BLaER1 treated with 17β-estradiol and CSF1 and Interleukin-3, amounts not matched to agents 10 nM and 100 nM (cell line): ENCODE measurements around the gene MCAM.

Source experiments
- H3K27ac ChIP-seq, 11 experiments: shearing (Covaris generic); formaldehyde crosslinking; 2 replicates each; pipeline ENCODE4 v1.8.1; 2022
- H3K27me3 ChIP-seq, 11 experiments: shearing (Covaris generic); formaldehyde crosslinking; 2 replicates each; pipeline ENCODE4 v1.8.1; 2022
- H3K36me3 ChIP-seq, 11 experiments: shearing (Covaris generic); formaldehyde crosslinking; 2 replicates each; pipeline ENCODE4 v1.8.1; 2022
- H3K4me1 ChIP-seq, 10 experiments: shearing (Covaris generic); formaldehyde crosslinking; 2 replicates each; pipeline ENCODE4 v1.8.1; 2022
- H3K4me2 ChIP-seq, 11 experiments: shearing (Covaris generic); formaldehyde crosslinking; 2 replicates each; pipeline ENCODE4 v1.8.1; 2022
- H3K4me3 ChIP-seq, 10 experiments: shearing (Covaris generic); formaldehyde crosslinking; 2 replicates each; pipeline ENCODE4 v1.8.1; 2022
- H3K9ac ChIP-seq, 11 experiments: shearing (Covaris generic); formaldehyde crosslinking; 2 replicates each; pipeline ENCODE4 v1.8.1; 2022
- H3K9me3 ChIP-seq, 11 experiments: shearing (Covaris generic); formaldehyde crosslinking; replicated peaks in 1 of 11; 2 replicates each; pipeline ENCODE4 v1.8.1; 2022
- H4K20me1 ChIP-seq, 11 experiments: shearing (Covaris generic); formaldehyde crosslinking; 2 replicates each; pipeline ENCODE4 v1.8.1; 2022
- Cebpa-rat ChIP-seq, 11 experiments: shearing (Covaris generic); IDR thresholded peaks; 2 replicates each; pipeline ENCODE4 v1.8.1; 2022

The MCAM gene

DNA sequence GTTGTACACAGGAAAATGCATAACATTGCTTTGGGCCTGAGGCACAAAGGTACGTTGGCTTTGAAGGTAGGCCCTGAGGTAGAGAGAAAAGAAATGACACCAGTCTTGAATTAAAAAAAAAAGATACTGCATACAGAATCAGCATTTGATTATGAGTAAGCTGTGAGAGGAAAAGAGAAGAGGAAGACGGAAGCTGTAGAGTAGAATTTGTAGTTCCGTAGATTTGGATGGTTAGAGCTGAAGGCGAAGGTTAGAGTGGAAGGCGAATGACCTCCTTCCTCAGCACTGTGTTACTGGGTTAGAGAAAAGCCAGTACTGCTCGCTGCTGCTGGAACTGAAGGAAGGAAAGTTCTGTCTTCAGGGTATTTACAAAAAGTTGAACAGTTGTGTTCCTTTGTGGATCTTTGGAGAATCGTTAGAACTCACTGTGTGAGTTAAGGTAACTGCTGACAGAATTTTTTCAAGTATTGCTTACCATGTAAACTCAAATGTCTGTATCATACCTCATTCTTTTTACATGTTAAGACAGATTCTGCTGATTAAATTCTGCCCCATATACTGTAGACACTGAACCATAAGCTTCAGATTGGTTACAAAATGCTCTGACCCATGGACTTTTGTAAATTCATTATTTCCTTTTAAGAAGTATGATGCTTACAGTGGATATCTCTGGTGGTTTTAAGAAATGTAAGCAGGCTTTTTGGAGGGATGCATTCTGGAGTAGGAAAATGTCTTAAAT is 50.2 kb downstream of the MCAM start:
- H3K9me3 ChIP-seq: no peaks in the 10 kb centered on the region
- peaks cover 49 to 75% (median 56%) of the 10 kb centered on the region in 10 experiments for H3K4me1 ChIP-seq
- H3K27me3 ChIP-seq: no peaks in the 10 kb centered on the region
- H3K36me3 ChIP-seq: peaks cover 1 to 44% (median 5%) of the 10 kb centered on the region in 11 experiments; a peak in 13 of 22 replicates
- H4K20me1 ChIP-seq: peaks cover 0 to 98% (median 6%) of the 10 kb centered on the region in 11 experiments; a peak in 11 of 22 replicates
- H3K4me3 ChIP-seq: no peak overlapping the region
- no peak overlapping the region for H3K9ac ChIP-seq
- H3K4me2 ChIP-seq: peak overlapping the region in 9 of 11 experiments; percentile 46 to 91 (median 56); a peak in 14 of 22 replicates
- peak overlapping the region in 3 of 11 experiments; percentile 0 to 22 (median 16); a peak in 1 of 22 replicates for H3K27ac ChIP-seq
- TF ChIP-seq Cebpa-rat (IDR thresholded peaks at IDR 0.05): no peak

- H3K4me2 ChIP-seq: peak overlapping the region; percentile 46 to 91 (median 56)
These were observed 50.9 kb downstream of the MCAM start for GRCh38 chr11:119266063-119266462.

GRCh38 chr11:119263352-119263940 is 53.5 kb downstream of the MCAM start:
- H3K27ac ChIP-seq: peak overlapping the region in 10 of 11 experiments; percentile 63 to 85 (median 76); a peak in 20 of 22 replicates
- H3K4me2 ChIP-seq: peak overlapping the region; percentile 75 to 91 (median 83)
- TF ChIP-seq Cebpa-rat (IDR thresholded peaks at IDR 0.05): no peak
- peak overlapping the region in 8 of 10 experiments; percentile 10 to 39 (median 28); a peak in 10 of 20 replicates for H3K4me3 ChIP-seq
- H3K36me3 ChIP-seq: peaks cover 0 to 26% (median 4%) of the 10 kb centered on the region in 11 experiments; a peak in 6 of 22 replicates
- peaks cover 78 to 100% (median 88%) of the 10 kb centered on the region in 10 experiments for H3K4me1 ChIP-seq
- no peaks in the 10 kb centered on the region for H3K27me3 ChIP-seq
- H4K20me1 ChIP-seq: peaks cover 0 to 100% (median 8%) of the 10 kb centered on the region in 11 experiments; a peak in 11 of 22 replicates
- H3K9me3 ChIP-seq: no peaks in the 10 kb centered on the region
- H3K9ac ChIP-seq: peak overlapping the region; percentile 6 to 66 (median 54); a peak in 20 of 22 replicates

More at GRCh38 chr11:119266063-119266462, 50.9 kb downstream of the MCAM start:
- no peak for TF ChIP-seq Cebpa-rat (IDR thresholded peaks at IDR 0.05)
- Histone ChIP-seq H4K20me1 (peaks cover 0 to 98% (median 6%) of the 10 kb centered on the region in 11 experiments; a peak in 10 of 22 replicates), H3K27ac (peak overlapping the region in 5 of 11 experiments; percentile 0 to 22 (median 12); a peak in 3 of 22 replicates), H3K9me3 (no peaks in the 10 kb centered on the region), H3K36me3 (peaks cover 0 to 38% (median 5%) of the 10 kb centered on the region in 11 experiments; a peak in 6 of 22 replicates), H3K27me3 (no peaks in the 10 kb centered on the region), H3K4me1 (peaks cover 53 to 81% (median 62%) of the 10 kb centered on the region in 10 experiments), H3K9ac (no peak overlapping the region), H3K4me3 (no peak overlapping the region; a peak in 1 of 20 replicates)

GRCh38 chr11:119262668-119263351 is 54.1 kb downstream of the MCAM start:
- Histone ChIP-seq H3K4me2 (peak overlapping the region; percentile 75 to 91 (median 83)), H3K9ac (peak overlapping the region; percentile 6 to 66 (median 54); a peak in 20 of 22 replicates), H4K20me1 (peaks cover 0 to 100% (median 14%) of the 10 kb centered on the region in 11 experiments; a peak in 12 of 22 replicates), H3K9me3 (no peaks in the 10 kb centered on the region), H3K4me3 (peak overlapping the region in 7 of 10 experiments; percentile 0 to 41 (median 16); a peak in 8 of 20 replicates), H3K27ac (peak overlapping the region; percentile 9 to 85 (median 76); a peak in 20 of 22 replicates), H3K4me1 (peaks cover 84 to 100% (median 95%) of the 10 kb centered on the region in 10 experiments), H3K27me3 (no peaks in the 10 kb centered on the region), H3K36me3 (peaks cover 0 to 25% (median 4%) of the 10 kb centered on the region in 11 experiments; a peak in 4 of 22 replicates)
- TF ChIP-seq Cebpa-rat (IDR thresholded peaks at IDR 0.05): no peak; a peak in 1 of 22 replicates

DNA sequence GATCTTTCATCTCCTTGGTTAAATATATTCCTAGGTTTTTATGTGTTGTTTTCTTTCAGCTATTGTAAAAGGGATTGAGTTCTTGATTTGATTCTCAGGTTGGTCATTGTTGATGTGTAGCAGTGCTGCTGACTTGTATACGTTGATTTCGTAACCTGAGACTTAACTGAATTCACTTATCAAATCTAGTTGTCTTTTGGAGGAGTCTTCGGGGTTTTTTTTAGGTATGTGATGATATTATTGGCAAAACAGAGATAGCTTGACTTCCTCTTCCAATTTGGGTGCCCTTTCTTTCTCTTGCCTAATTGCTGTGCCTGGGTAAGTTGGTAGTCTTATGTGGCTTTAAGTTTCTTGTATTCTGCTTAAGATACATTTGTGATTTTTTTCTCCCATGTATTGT is 57.9 kb downstream of the MCAM start:
- TF ChIP-seq Cebpa-rat (IDR thresholded peaks at IDR 0.05): no peak
- Histone ChIP-seq H4K20me1 (peaks cover 0 to 100% (median 8%) of the 10 kb centered on the region in 11 experiments; a peak in 12 of 22 replicates), H3K27me3 (no peaks in the 10 kb centered on the region), H3K4me2 (peak overlapping the region; percentile 18 to 91 (median 56); a peak in 21 of 22 replicates), H3K36me3 (peaks cover 8 to 29% (median 11%) of the 10 kb centered on the region in 11 experiments; a peak in 18 of 22 replicates), H3K9ac (no peak overlapping the region), H3K9me3 (no peaks in the 10 kb centered on the region), H3K4me3 (no peak overlapping the region), H3K4me1 (peaks cover 60 to 79% (median 67%) of the 10 kb centered on the region in 10 experiments), H3K27ac (peak overlapping the region in 9 of 11 experiments; percentile 14 to 49 (median 28); a peak in 11 of 22 replicates)
